Stimulated activated CD8-positive, alpha-beta memory T cell treated with anti-CD3 and anti-CD28 coated beads, Interleukin-12 subunit alpha, Interleukin-12 subunit beta, amount 100 ng/mL, for 1 hour (primary cell): ENCODE measurements around the gene ASIC1.
"Not testable (repeated sequence)": the region's sequence is repeated elsewhere in the genome, so short reads cannot be mapped to it uniquely, and the experiment has no call there.

Experiments used
- DNase-seq: peaks from one replicate; pipeline ENCODE4 v3.0.0-alpha.2; 2020; ENCODE audit warnings: low read depth

ASIC1 gene

GRCh38 chr12:50061946-50062686, 4.7 kb downstream of the ASIC1 start:
- DNase-seq: no peak

GRCh38 chr12:50062728-50063460, 5.5 kb downstream of the ASIC1 start:
- no peak for DNase-seq

- DNase-seq: no peak
Observed at GRCh38 chr12:50065726-50066310, 8.4 kb downstream of the ASIC1 start.

GRCh38 chr12:50066402-50066801, 9.0 kb downstream of the ASIC1 start:
- no peak for DNase-seq

- no peak for DNase-seq
Observed at GRCh38 chr12:50069069-50069468, 11.7 kb downstream of the ASIC1 start.

- no peak for DNase-seq
Observed at GRCh38 chr12:50069539-50069938, 12.1 kb downstream of the ASIC1 start.

GRCh38 chr12:50070314-50071060, 13.1 kb downstream of the ASIC1 start:
- peak; percentile 49 for DNase-seq

GRCh38 chr12:50072198-50072907, 15.0 kb downstream of the ASIC1 start:
- no peak for DNase-seq

GRCh38 chr12:50073206-50073605, 15.8 kb downstream of the ASIC1 start:
- no peak for DNase-seq

GRCh38 chr12:50073712-50074111, 16.3 kb downstream of the ASIC1 start:
- no peak for DNase-seq

- peak; percentile 71 for DNase-seq
Observed at GRCh38 chr12:50074936-50075807, 17.8 kb downstream of the ASIC1 start.

- no peak for DNase-seq
Observed at GRCh38 chr12:50075808-50076170, 18.4 kb downstream of the ASIC1 start.

GRCh38 chr12:50077099-50077498, 19.7 kb downstream of the ASIC1 start:
- no peak for DNase-seq

GRCh38 chr12:50078281-50078680, 20.9 kb downstream of the ASIC1 start:
- DNase-seq: no peak

- no peak for DNase-seq
Observed at GRCh38 chr12:50079771-50080170, 22.4 kb downstream of the ASIC1 start.

- DNase-seq: no peak
Observed at GRCh38 chr12:50081096-50081808, 23.9 kb downstream of the ASIC1 start.

GRCh38 chr12:50082644-50083043, 25.2 kb downstream of the ASIC1 start:
- DNase-seq: no peak

GRCh38 chr12:50083301-50083700, 25.9 kb downstream of the ASIC1 start:
- DNase-seq: no peak

- DNase-seq: not testable (repeated sequence)
Observed at GRCh38 chr12:50084409-50084774, 27.0 kb downstream of the ASIC1 start.
